RPMI7951 (cell line): ENCODE results near the gene SEMA6D. TPM values are rescaled to one million over a fixed set of nuclear protein-coding genes. Genes with fewer than 3 reads are reported as not detected.
A peak's percentile ranks its signal among the peaks of the same experiment; 100 is the strongest.

Experiments
- DNase-seq: peaks from one replicate; pipeline ENCODE4 v3.0.0-alpha.2; 2012; ENCODE audit warnings: low read depth
- total RNA-seq: library from RNA; depleted of rRNA; stranded (reverse); fragments of >200 nt; shearing (Covaris generic); gene quantifications from 2 replicates; pipeline ENCODE4 v1.2.3, GENCODE V29; 2014; rRNA removed

Gene SEMA6D
- 1.4 and 1.6 TPM in 2 replicates for total RNA-seq

GRCh38 chr15:47717036-47717612 lies at the start of gene SEMA6D:
SEMA6D (plus strand) TSS chr15:47717505; CDS start chr15:47759799, 42,294 bp downstream.
- peak; percentile 59 for DNase-seq

GRCh38 chr15:47669221-47669620 lies 48.1 kb upstream of the SEMA6D start:
- no peak for DNase-seq

GRCh38 chr15:47670365-47670764 lies 46.9 kb upstream of the SEMA6D start:
- DNase-seq, result no peak

GRCh38 chr15:47673232-47673761 lies 44.0 kb upstream of the SEMA6D start:
- no peak for DNase-seq

GRCh38 chr15:47674586-47675232 lies 42.6 kb upstream of the SEMA6D start:
- DNase-seq, result no peak

GRCh38 chr15:47675735-47676134 lies 41.6 kb upstream of the SEMA6D start:
- no peak for DNase-seq

- no peak for DNase-seq
Observed at GRCh38 chr15:47678040-47678439, 39.3 kb upstream of the SEMA6D start.

- no peak for DNase-seq
Observed at GRCh38 chr15:47682661-47683060, 34.6 kb upstream of the SEMA6D start.

GRCh38 chr15:47685141-47685870 lies 32.0 kb upstream of the SEMA6D start:
- peak; percentile 3 for DNase-seq

GRCh38 chr15:47688573-47689086 lies 28.7 kb upstream of the SEMA6D start:
- peak; percentile 16 for DNase-seq

GRCh38 chr15:47689660-47690059 lies 27.6 kb upstream of the SEMA6D start:
- DNase-seq, result no peak

GRCh38 chr15:47691882-47692281 lies 25.4 kb upstream of the SEMA6D start:
- no peak for DNase-seq

- DNase-seq, result no peak
Observed at GRCh38 chr15:47696351-47696750, 21.0 kb upstream of the SEMA6D start.

- no peak for DNase-seq
Observed at GRCh38 chr15:47705281-47705997, 11.9 kb upstream of the SEMA6D start.

- DNase-seq, result no peak
Observed at GRCh38 chr15:47707391-47707790, 9.9 kb upstream of the SEMA6D start.

- no peak for DNase-seq
Observed at GRCh38 chr15:47708161-47708980, 8.9 kb upstream of the SEMA6D start.

- DNase-seq, result no peak
Observed at GRCh38 chr15:47711655-47712054, 5.7 kb upstream of the SEMA6D start.

- no peak for DNase-seq
Observed at GRCh38 chr15:47715402-47715801, 1.9 kb upstream of the SEMA6D start.

- no peak for DNase-seq
Observed at GRCh38 chr15:47715856-47716445, 1.4 kb upstream of the SEMA6D start.

GRCh38 chr15:47716516-47716915 lies 789 bp upstream of the SEMA6D start:
- DNase-seq, result no peak
